Measurements from ENCODE around the gene ATM. TPM values are rescaled to one million over a fixed set of nuclear protein-coding genes. Genes with fewer than 3 reads are reported as not detected.

The ATM gene
- total RNA-seq, 6 experiments from 2014 or later, result 42.0 to 50.5 (median 47.3) TPM

- H3K27me3 Mint-ChIP-seq (ENCODE audit: insufficient read depth), result peaks cover 3% of the 10 kb centered on the region; the same call in 1 of the 2 replicates
- TF ChIP-seq CTCF (IDR thresholded peaks at IDR 0.05), result no peak
- H3K4me3 Mint-ChIP-seq, result no peak overlapping the region
- no peaks in the 10 kb centered on the region for H3K9me3 Mint-ChIP-seq
- peaks cover 22% of the 10 kb centered on the region for H3K4me1 Mint-ChIP-seq (ENCODE audit: low read depth)
- H3K27ac Mint-ChIP-seq, result no peak overlapping the region
- no peak for DNase-seq
- H3K36me3 Mint-ChIP-seq (ENCODE audit: low read depth), result peaks cover 23% of the 10 kb centered on the region
Measured at GRCh38 chr11:108239076-108239475, 16.2 kb downstream of the ATM start.

GRCh38 chr11:108241330-108242037 lies 18.6 kb downstream of the ATM start:
- Mint-ChIP-seq H3K27me3 (ENCODE audit: insufficient read depth) (peaks cover 3% of the 10 kb centered on the region; the same call in 1 of the 2 replicates), H3K4me3 (no peak overlapping the region), H3K27ac (no peak overlapping the region), H3K36me3 (ENCODE audit: low read depth) (peaks cover 16% of the 10 kb centered on the region), H3K4me1 (ENCODE audit: low read depth) (peaks cover 10% of the 10 kb centered on the region), H3K9me3 (no peaks in the 10 kb centered on the region)
- no peak for TF ChIP-seq CTCF (IDR thresholded peaks at IDR 0.05)
- no peak for DNase-seq

GRCh38 chr11:108242422-108242821 lies 19.6 kb downstream of the ATM start:
- no peak for DNase-seq
- no peak for TF ChIP-seq CTCF (IDR thresholded peaks at IDR 0.05)
- peaks cover 3% of the 10 kb centered on the region; the same call in 1 of the 2 replicates for H3K27me3 Mint-ChIP-seq (ENCODE audit: insufficient read depth)
- H3K27ac Mint-ChIP-seq, result no peak overlapping the region
- H3K36me3 Mint-ChIP-seq (ENCODE audit: low read depth), result peaks cover 13% of the 10 kb centered on the region
- H3K9me3 Mint-ChIP-seq, result no peaks in the 10 kb centered on the region
- H3K4me3 Mint-ChIP-seq, result no peak overlapping the region
- peaks cover under 1% of the 10 kb centered on the region; the same call in 1 of the 2 replicates for H3K4me1 Mint-ChIP-seq (ENCODE audit: low read depth)

GRCh38 chr11:108246308-108246707 lies 23.4 kb downstream of the ATM start:
- no peak for TF ChIP-seq CTCF (IDR thresholded peaks at IDR 0.05)
- no peak overlapping the region for H3K4me3 Mint-ChIP-seq
- H3K36me3 Mint-ChIP-seq (ENCODE audit: low read depth), result peaks cover 14% of the 10 kb centered on the region; the same call in 1 of the 2 replicates
- no peaks in the 10 kb centered on the region for H3K9me3 Mint-ChIP-seq
- DNase-seq, result no peak
- H3K27ac Mint-ChIP-seq, result no peak overlapping the region
- H3K27me3 Mint-ChIP-seq (ENCODE audit: insufficient read depth), result peaks cover 3% of the 10 kb centered on the region; the same call in 1 of the 2 replicates
- no peaks in the 10 kb centered on the region; the same call in 1 of the 2 replicates for H3K4me1 Mint-ChIP-seq (ENCODE audit: low read depth)

- no peak for TF ChIP-seq CTCF (IDR thresholded peaks at IDR 0.05)
- Mint-ChIP-seq H3K27ac (no peak overlapping the region), H3K36me3 (ENCODE audit: low read depth) (peaks cover 18% of the 10 kb centered on the region; the same call in 1 of the 2 replicates), H3K27me3 (ENCODE audit: insufficient read depth) (peaks cover 3% of the 10 kb centered on the region; the same call in 1 of the 2 replicates), H3K4me3 (no peak overlapping the region), H3K9me3 (no peaks in the 10 kb centered on the region), H3K4me1 (ENCODE audit: low read depth) (peaks cover 5% of the 10 kb centered on the region)
- no peak for DNase-seq
Measured at GRCh38 chr11:108246885-108247284, 24.0 kb downstream of the ATM start.
